Activated B cell treated with CpG ODN at 0.5 μM for 24 hours (primary cell): ENCODE results near the gene CPEB3. TPM values are rescaled to one million over a fixed set of nuclear protein-coding genes. Genes with fewer than 3 reads are reported as not detected.
A peak's percentile ranks its signal among the peaks of the same experiment; 100 is the strongest.
"Not testable (repeated sequence)": the region's sequence is repeated elsewhere in the genome, so short reads cannot be mapped to it uniquely, and the experiment has no call there.

Experiments used
- ATAC-seq: fragments of 200-7000 bp; cut with Tn5 transposase; one replicate; pipeline ENCODE4 v1.10.0; 2021; ENCODE audit warnings: low read depth, mild to moderate bottlenecking, moderate library complexity
- CTCF ChIA-PET: fragments of 350-600 bp; sonication (Branson Sonifier 250); formaldehyde crosslinking; loops from one replicate; lab custom pipeline; 2021; ENCODE audit warnings: antibody characterized with exemption; lab: Charles Lee
- POLR2A ChIA-PET: fragments of 350-600 bp; sonication (Branson Sonifier 250); formaldehyde crosslinking; loops from one replicate; lab custom pipeline; 2021; ENCODE audit warnings: antibody characterized with exemption; lab: Charles Lee
- DNase-seq: peaks from one replicate; pipeline ENCODE4 v3.0.0; 2022
- H3K27ac Mint-ChIP-seq: one replicate; pipeline ENCODE4 v1.8.0; 2020; ENCODE audit warnings: mixed read lengths
- H3K27me3 Mint-ChIP-seq: one replicate; pipeline ENCODE4 v1.8.0; 2021; ENCODE audit warnings: mixed read lengths
- H3K36me3 Mint-ChIP-seq: one replicate; pipeline ENCODE4 v1.8.0; 2021; ENCODE audit warnings: low read depth, mixed read lengths
- H3K4me1 Mint-ChIP-seq: one replicate; pipeline ENCODE4 v1.8.0; 2021; ENCODE audit warnings: mixed read lengths
- H3K4me3 Mint-ChIP-seq: one replicate; pipeline ENCODE4 v1.8.0; 2020; ENCODE audit warnings: mild to moderate bottlenecking, mixed read lengths
- H3K9me3 Mint-ChIP-seq: one replicate; pipeline ENCODE4 v1.8.0; 2020; ENCODE audit warnings: mixed read lengths
- CTCF ChIP-seq: fragments of 200-600 bp; IDR thresholded peaks from one replicate; pipeline ENCODE4 v1.8.0; 2022; ENCODE audit warnings: antibody characterized with exemption, mild to moderate bottlenecking
- intact Hi-C: fragments of 100-400 bp; cut with micrococcal nuclease; formaldehyde crosslinking; loops from one replicate; pipeline ENCODE4 v1.15.1; 2024
- total RNA-seq: library from RNA; stranded (reverse); gene quantifications from 2 replicates; pipeline ENCODE4 v1.2.3, GENCODE V29; 2022

CPEB3 gene
- total RNA-seq: 2.2 and 2.5 TPM in 2 replicates

- peaks cover 28% of the 10 kb centered on the region for H3K4me1 Mint-ChIP-seq
- ATAC-seq: peak; percentile 97
- peak within 1 kb of the TSS; percentile 84 for H3K27ac Mint-ChIP-seq
- no peaks in the 10 kb centered on the region for H3K27me3 Mint-ChIP-seq
- no peaks in the 10 kb centered on the region for H3K9me3 Mint-ChIP-seq
- H3K36me3 Mint-ChIP-seq: peaks cover 12% of the 10 kb centered on the region
- H3K4me3 Mint-ChIP-seq: peak within 1 kb of the TSS; percentile 96
- intact Hi-C loops: loop anchor here (1.0 to 10.0 kb wide), 10 partner anchors 51 to 1414 kb away; partner anchors contain the start of genes FRA10AC1, IDE and TNKS2
- DNase-seq: peak; percentile 87
- TF ChIP-seq CTCF: no peak
- CTCF ChIA-PET: interaction anchor here (0.6 to 7.6 kb wide), 5 partner anchors 47 to 203 kb away, joined by 3 to 72 read pairs (median 3); no protein-coding TSS in a partner anchor
- POLR2A ChIA-PET: interaction anchor here (0.6 to 2.1 kb wide), 10 partner anchors 25 to 300 kb away, joined by 3 to 23 read pairs (median 6); partner anchors contain the start of gene IDE
Measured at GRCh38 chr10:92290837-92291615, at the start of gene CPEB3, which contains the start of gene MARCHF5. TSS of gene CPEB3 (minus strand) at chr10:92291078. CDS start at chr10:92240350, 50,728 bp downstream. TSS of gene MARCHF5 (plus strand) at chr10:92291167. CDS start at chr10:92291495, 328 bp downstream.

GRCh38 chr10:92329927-92330326 is 39.0 kb upstream of the CPEB3 start:
- DNase-seq, H3K4me1 Mint-ChIP-seq, H3K27me3 Mint-ChIP-seq, H3K9me3 Mint-ChIP-seq, intact Hi-C loops, ATAC-seq, POLR2A ChIA-PET, H3K4me3 Mint-ChIP-seq, H3K27ac Mint-ChIP-seq: not testable (repeated sequence)
- peaks cover 20% of the 10 kb centered on the region for H3K36me3 Mint-ChIP-seq
- CTCF ChIA-PET: interaction anchor here (0.6 kb wide), 1 partner anchor 13 kb away, joined by 5 read pairs; no protein-coding TSS in a partner anchor

GRCh38 chr10:92328993-92329392 is 38.1 kb upstream of the CPEB3 start:
- H3K4me3 Mint-ChIP-seq: no peak overlapping the region
- ChIA-PET POLR2A (no interaction called here), CTCF (no interaction called here)
- H3K27me3 Mint-ChIP-seq: no peaks in the 10 kb centered on the region
- intact Hi-C loops: no loop called here
- ATAC-seq (no peak), DNase-seq (no peak)
- peaks cover 3% of the 10 kb centered on the region for H3K4me1 Mint-ChIP-seq
- H3K9me3 Mint-ChIP-seq: no peaks in the 10 kb centered on the region
- no peak overlapping the region for H3K27ac Mint-ChIP-seq
- TF ChIP-seq CTCF: no peak
- H3K36me3 Mint-ChIP-seq: peaks cover 19% of the 10 kb centered on the region

- peaks cover 19% of the 10 kb centered on the region for H3K36me3 Mint-ChIP-seq
- ChIA-PET CTCF (no interaction called here), POLR2A (no interaction called here)
- no peak overlapping the region for H3K4me3 Mint-ChIP-seq
- DNase-seq: no peak
- peaks cover 5% of the 10 kb centered on the region for H3K4me1 Mint-ChIP-seq
- H3K27ac Mint-ChIP-seq: no peak overlapping the region
- no peaks in the 10 kb centered on the region for H3K27me3 Mint-ChIP-seq
- no peak for TF ChIP-seq CTCF
- no peak for ATAC-seq
- intact Hi-C loops: no loop called here
- H3K9me3 Mint-ChIP-seq: no peaks in the 10 kb centered on the region
Measured at GRCh38 chr10:92327445-92328433, 36.9 kb upstream of the CPEB3 start.

- TF ChIP-seq CTCF: no peak
- H3K27ac Mint-ChIP-seq: no peak overlapping the region
- DNase-seq (no peak), ATAC-seq (no peak)
- no peaks in the 10 kb centered on the region for H3K9me3 Mint-ChIP-seq
- POLR2A ChIA-PET: interaction anchor here (0.6 kb wide), 1 partner anchor 55 kb away, joined by 3 read pairs; no protein-coding TSS in a partner anchor
- H3K4me1 Mint-ChIP-seq: peaks cover 2% of the 10 kb centered on the region
- CTCF ChIA-PET: no interaction called here
- H3K36me3 Mint-ChIP-seq: peaks cover 34% of the 10 kb centered on the region
- H3K4me3 Mint-ChIP-seq: no peak overlapping the region
- no peaks in the 10 kb centered on the region for H3K27me3 Mint-ChIP-seq
- intact Hi-C loops: no loop called here
Measured at GRCh38 chr10:92323079-92323478, 32.2 kb upstream of the CPEB3 start.
